HepG2 (cell line): ENCODE measurements around the gene NEK3. TPM values are rescaled to one million over a fixed set of nuclear protein-coding genes. Genes with fewer than 3 reads are reported as not detected.

Source experiments
- ELF4 ChIP-seq: sonication (generic); formaldehyde crosslinking; IDR thresholded peaks from 2 replicates; pipeline ENCODE4 v1.5.0; 2020; ENCODE audit warnings: missing genetic modification reagents, mild to moderate bottlenecking, moderate library complexity, borderline replicate concordance
- HBP1 ChIP-seq: IDR thresholded peaks from 2 replicates; pipeline ENCODE4 v1.6.1; 2016; ENCODE audit warnings: low read depth, control low read depth
- MED1 ChIP-seq: sonication (generic); formaldehyde crosslinking; IDR thresholded peaks from 2 replicates; pipeline ENCODE4 v1.4.0; 2020; ENCODE audit warnings: missing genetic modification reagents
- NPAS2 ChIP-seq: sonication (generic); formaldehyde crosslinking; IDR thresholded peaks from 2 replicates; pipeline ENCODE4 v1.8.0; 2022; ENCODE audit warnings: mild to moderate bottlenecking, missing genetic modification reagents, borderline replicate concordance
- SKIL ChIP-seq: sonication (generic); formaldehyde crosslinking; IDR thresholded peaks from 2 replicates; pipeline ENCODE4 v1.8.0; 2022; ENCODE audit warnings: missing genetic modification reagents, mild to moderate bottlenecking, moderate library complexity, borderline replicate concordance
- ZNF264 ChIP-seq: sonication (generic); formaldehyde crosslinking; IDR thresholded peaks from 2 replicates; pipeline ENCODE4 v1.4.0; 2020; ENCODE audit warnings: missing genetic modification reagents
- ZNF275 ChIP-seq: sonication (generic); formaldehyde crosslinking; IDR thresholded peaks from 2 replicates; pipeline ENCODE4 v1.8.0; 2022; ENCODE audit warnings: missing genetic modification reagents, mild to moderate bottlenecking, inconsistent platforms, borderline replicate concordance
- ZNF331 ChIP-seq: sonication (generic); formaldehyde crosslinking; IDR thresholded peaks from 2 replicates; pipeline ENCODE4 v1.4.0; 2020; ENCODE audit warnings: missing genetic modification reagents
- ZNF607 ChIP-seq: sonication (generic); formaldehyde crosslinking; IDR thresholded peaks from 2 replicates; pipeline ENCODE4 v1.5.1; 2020; ENCODE audit warnings: missing genetic modification reagents, mild to moderate bottlenecking, borderline replicate concordance
- ZSCAN20 ChIP-seq: sonication (generic); formaldehyde crosslinking; IDR thresholded peaks from 2 replicates; pipeline ENCODE4 v1.4.0; 2020; ENCODE audit warnings: missing genetic modification reagents, mild to moderate bottlenecking, borderline replicate concordance
- ZSCAN31 ChIP-seq: sonication (generic); formaldehyde crosslinking; IDR thresholded peaks from 2 replicates; pipeline ENCODE4 v1.5.0; 2020; ENCODE audit warnings: low read depth, mild to moderate bottlenecking, missing genetic modification reagents
- polyA plus RNA-seq, 8 experiments: library from polyadenylated mRNA; depleted of rRNA in 3 of 8; stranded (reverse) in 7 of 8; unstranded in 1 of 8; fragments of >200 nt; fragmentation: Illumina TruSeq in 4 of 8; extraction: Trizol in 4 of 8; gene quantifications; 2 replicates each; pipeline versions ENCODE4 v1.2.1 to v1.2.3, GENCODE V29; 2011 to 2016; ENCODE audit warnings: low read depth in 4 of 8, missing spikeins in 1 of 8, mixed read lengths in 1 of 8; ENCODE audit not compliant: insufficient read depth in 1 of 8
- total RNA-seq, 5 experiments: library from RNA; depleted of rRNA; stranded (reverse); fragments of >200 nt; fragmentation: Illumina TruSeq; extraction: Trizol; gene quantifications; 2 replicates each; pipeline ENCODE4 v1.2.3, GENCODE V29; 2016; ENCODE audit warnings: low read depth in 1 of 5

The NEK3 gene
- total and polyA plus RNA-seq, 2 of the 13 experiments (the other 11 are each of a cell fraction or from before 2014, with no cell fraction given): 36.7 to 68.2 TPM

GRCh38 chr13:52127783-52128702, 31.4 kb downstream of the NEK3 start (continued):
- TF ChIP-seq ELF4 (0 out of 2 replicates have a peak, but pooled peaks have one; percentile 33), ZSCAN20 (CRISPR knock-in tag) (0 out of 2 replicates have a peak, but pooled peaks have one; percentile 43), ZSCAN31 (CRISPR knock-in tag) (0 out of 2 replicates have a peak, but pooled peaks have one; percentile 7), ZNF275 (CRISPR knock-in tag) (0 out of 2 replicates have a peak, but pooled peaks have one; percentile 20), SKIL (CRISPR knock-in tag) (no peak), HBP1 (CRISPR knock-in tag) (0 out of 2 replicates have a peak, but pooled peaks have one; percentile 47), NPAS2 (CRISPR knock-in tag) (no peak), ZNF264 (CRISPR knock-in tag) (0 out of 2 replicates have a peak, but pooled peaks have one; percentile 44), ZNF331 (CRISPR knock-in tag) (0 out of 2 replicates have a peak, but pooled peaks have one; percentile 33), MED1 (peak; percentile 18; the same call in 1 of the 2 replicates), ZNF607 (CRISPR knock-in tag) (0 out of 2 replicates have a peak, but pooled peaks have one; percentile 12)
